ENCODE results near the gene ESPNL.

ESPNL gene

DNA sequence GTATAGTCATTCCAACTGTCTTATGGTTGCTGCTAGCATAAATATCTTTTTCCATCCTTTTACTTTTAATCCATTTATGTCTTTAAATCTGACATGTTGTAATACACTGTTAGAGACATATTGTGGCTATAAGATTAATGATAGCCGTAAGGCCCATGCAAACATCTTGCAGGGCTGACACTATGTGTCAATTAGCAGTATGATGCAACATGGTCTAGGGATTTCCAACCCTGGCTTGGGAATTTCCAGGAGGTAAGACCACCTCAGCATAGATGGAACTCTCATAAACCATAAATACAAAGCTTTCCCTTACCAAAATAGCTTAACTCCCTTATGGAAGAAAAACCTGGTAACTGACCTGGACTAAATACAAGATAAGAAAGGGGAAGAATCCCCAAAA, 22.8 kb upstream of the ESPNL start:
- no peak for DNase-seq

- no peak for DNase-seq
These were observed 20.2 kb upstream of the ESPNL start for GRCh38 chr2:238079874-238080327.

GRCh38 chr2:238080518-238080917, 19.6 kb upstream of the ESPNL start:
- no peak for DNase-seq

DNA sequence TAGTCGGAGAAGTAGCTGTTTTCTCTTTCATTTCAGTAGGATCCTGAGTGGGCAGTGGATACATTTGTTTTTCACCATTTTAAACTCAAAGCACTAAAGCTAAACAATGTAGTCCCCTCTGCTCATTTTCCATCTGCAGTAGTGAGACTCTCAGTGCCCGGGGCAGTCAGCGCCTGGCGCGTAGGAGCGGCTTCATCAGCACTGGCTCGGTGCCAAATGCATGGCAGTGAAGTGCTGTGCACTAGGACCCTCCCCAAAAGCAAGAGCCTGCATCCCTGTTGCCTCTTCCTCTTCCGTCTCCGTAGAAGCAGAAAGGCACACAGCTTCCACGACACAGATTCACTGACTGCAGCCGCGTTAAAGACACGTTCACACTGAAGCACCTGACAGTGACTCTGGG, 19.0 kb upstream of the ESPNL start:
- DNase-seq, result no peak

- no peak for DNase-seq
These were observed 18.6 kb upstream of the ESPNL start for GRCh38 chr2:238081561-238081960.

GRCh38 chr2:238082151-238082550, 18.0 kb upstream of the ESPNL start:
- DNase-seq, result no peak

GRCh38 chr2:238082827-238083226, 17.3 kb upstream of the ESPNL start:
- no peak for DNase-seq

DNA sequence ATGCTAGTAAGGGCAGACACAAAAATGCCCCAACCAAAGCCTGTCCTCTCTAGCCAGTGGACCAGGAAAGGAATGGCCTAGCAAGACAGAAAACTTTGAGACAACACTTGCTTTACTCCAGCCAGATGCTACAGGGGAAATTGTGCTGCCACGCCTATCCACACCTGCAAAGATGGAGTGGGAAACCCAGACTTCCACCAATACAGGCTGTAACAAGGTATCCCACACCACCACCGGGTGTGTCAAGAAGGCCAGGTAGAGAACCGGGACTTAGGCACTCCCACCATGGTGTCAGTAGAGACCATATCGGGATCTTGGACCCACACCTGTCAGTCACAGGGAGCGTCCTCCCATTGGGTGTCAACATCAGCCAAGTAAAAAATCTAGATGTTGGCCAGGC, 16.2 kb upstream of the ESPNL start:
- DNase-seq, result no peak

DNA sequence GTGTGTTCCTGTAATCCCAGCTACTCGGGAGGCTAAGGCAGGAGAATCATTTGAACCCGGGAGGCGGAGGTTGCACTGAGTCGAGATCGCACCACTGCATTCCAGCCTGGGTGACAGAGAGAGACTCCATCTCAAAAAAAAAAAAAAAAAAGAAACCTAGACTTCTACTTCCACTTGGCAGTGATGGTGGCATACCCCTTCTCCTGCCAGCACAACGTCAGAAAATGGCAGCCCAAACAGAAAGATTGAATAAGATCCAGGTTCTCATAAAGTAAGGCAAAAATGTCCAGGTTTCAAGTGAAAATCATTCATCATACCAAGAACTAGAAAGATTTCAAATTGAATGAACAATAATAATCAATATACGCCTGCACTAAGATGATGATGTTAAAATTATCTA, 15.4 kb upstream of the ESPNL start:
- no peak for DNase-seq

GRCh38 chr2:238085899-238086298, 14.2 kb upstream of the ESPNL start:
- DNase-seq, result no peak

- DNase-seq, result no peak
These were observed 12.9 kb upstream of the ESPNL start for GRCh38 chr2:238087211-238087610.

DNA sequence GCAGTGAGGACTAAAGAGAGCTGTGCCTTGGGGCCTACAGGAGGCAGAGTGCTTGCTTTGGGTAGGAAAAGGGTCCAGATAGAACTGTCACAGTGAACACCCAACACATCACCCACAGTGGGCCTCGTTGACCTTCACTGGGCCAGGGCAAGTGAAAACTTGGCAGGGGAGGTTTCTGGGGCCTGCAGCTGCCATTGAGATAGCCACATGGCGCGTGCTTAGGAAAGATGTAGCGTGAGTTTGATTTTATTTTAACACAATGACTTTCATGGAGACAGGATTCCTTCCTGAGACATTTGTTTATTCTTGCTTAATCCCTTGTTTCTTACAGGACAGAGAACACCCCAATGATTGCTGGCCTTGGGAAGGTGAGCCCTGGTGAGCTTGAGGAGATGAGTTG, 9.3 kb upstream of the ESPNL start:
- no peak for DNase-seq

DNA sequence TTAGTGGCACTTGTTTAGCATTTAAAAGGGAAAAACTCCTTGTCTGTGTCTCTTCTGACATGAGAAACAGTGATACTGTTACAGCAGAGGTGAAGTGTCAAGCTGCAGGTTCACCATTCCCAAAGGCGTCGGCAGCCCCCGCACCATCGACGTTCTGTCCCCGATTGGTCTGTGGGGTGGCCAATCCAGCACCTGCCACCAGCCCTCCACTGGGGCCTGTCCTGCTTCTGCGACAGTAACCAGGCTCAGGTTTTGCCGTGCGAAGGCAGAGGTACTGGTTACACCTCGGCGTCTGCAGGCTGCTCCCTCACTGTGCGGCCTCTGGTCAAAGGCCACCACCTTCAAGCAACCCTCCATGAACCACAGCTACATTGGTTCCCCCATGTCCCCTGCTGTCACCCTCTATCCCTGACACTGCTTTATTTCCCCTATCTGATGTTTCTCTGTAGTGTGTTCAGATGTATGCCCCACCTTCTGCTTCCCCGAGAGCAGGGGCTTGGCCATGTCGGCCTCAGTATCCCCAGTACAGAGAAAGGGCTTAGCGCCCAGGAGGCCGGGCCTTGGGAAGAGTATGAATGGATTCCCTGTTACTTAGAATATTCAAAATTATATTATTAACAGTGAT, 8.6 kb upstream of the ESPNL start:
- no peak for DNase-seq

- DNase-seq, result no peak
These were observed 7.6 kb upstream of the ESPNL start for GRCh38 chr2:238092486-238093035.

- no peak for DNase-seq
These were observed 6.7 kb upstream of the ESPNL start for GRCh38 chr2:238093181-238094140.

- DNase-seq, result no peak
These were observed 5.6 kb upstream of the ESPNL start for GRCh38 chr2:238094438-238095022.

DNA sequence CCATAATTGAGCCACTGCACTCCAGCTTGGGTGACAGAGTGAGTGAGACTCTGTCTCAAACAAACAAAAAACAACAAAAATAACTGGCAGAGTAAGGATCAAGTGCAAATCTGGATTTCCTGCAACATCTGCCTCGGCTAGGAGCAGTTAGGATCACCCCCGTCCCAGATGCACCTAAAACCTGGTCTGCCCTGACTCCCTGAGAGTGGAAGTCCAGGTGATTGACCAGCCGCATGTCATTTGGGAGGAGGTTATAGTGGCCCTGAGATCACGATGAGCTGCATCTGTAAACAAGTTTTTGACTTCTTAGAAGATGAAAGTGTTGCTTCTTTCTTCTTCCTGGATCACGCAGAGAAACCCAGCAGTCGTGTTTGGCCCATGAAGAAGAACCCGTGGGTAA, 5.0 kb upstream of the ESPNL start:
- DNase-seq, result no peak

DNA sequence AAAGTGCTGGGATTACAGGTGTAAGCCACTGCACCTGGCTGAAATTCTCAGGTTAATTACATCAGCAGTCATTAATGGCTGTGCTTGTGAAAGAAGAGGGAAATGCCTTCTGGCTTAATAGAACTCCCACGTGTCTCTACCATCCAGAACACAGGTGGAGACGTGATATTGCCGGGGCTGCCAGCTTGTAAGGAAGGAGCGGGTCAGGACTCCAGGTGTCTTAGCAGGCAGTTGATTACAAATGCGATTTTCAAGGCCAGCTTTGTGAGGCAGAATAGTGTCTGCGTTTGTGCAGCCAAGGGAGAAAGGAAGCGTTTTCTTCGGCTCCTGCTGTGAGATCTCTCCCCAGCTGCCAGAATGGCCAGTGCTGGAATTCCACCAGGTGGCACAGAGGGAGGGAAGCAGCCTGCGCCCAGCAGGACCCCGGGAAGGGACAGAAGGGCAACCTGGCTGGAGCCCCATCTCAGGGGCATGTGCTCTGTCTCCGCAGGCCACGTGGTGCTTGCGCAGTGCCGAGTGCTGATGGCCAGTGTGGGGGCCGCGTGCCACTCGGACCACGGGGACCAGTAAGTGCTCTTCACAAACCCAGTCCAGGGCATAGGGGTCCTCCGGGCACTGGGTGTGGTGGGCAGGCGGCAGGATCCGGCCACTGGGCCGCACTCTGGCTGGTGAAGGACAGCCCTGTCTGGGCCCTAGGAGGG, 3.7 kb upstream of the ESPNL start:
- no peak for DNase-seq

GRCh38 chr2:238097201-238097987, 2.7 kb upstream of the ESPNL start:
- DNase-seq, result no peak

DNA sequence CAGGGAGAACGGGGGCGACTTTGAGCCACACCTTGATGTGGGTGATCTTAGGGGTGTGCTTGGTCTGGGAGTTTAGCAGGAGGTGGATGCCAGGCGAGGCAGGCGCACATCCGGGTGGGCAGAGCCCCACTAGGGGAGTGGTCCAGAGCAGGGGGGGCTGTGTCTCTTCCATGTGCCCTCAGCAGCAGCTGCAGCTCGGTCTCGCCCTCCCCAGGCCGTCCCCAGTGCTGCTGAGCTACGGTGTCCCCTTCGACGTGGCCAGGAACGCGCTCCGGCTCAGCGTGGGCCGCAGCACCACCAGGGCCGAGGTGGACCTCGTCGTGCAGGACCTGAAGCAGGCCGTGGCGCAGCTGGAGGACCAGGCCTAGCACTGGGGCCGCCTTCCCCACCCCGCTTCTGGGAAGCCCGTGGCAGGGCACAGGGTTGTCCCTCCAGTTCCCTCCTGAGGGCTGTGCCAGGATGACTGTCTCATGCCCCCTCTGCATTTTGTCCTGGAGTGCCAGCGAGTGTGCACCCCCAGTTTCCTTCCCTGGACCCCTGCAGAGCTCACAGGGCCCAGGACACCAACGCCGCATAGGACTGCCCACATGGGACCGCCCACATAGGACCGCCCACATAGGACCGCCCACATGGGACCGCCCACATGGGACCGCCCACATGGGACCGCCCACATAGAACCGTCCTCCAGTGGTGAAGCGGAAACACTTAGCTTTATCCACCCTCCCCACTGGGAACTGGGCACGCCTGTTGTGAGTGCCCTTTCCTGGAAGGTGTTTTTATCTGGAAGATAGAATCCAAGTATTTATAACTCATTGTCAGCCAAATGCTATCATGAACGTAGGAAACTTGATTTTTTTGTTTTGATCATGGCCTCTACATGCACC, 1.9 kb upstream of the ESPNL start:
- no peak for DNase-seq
